DOHH2 (cell line): ENCODE measurements around the gene ADI1.

Source experiments
- H3F3A ChIP-seq: fragments of 200-600 bp; sonication (generic), shearing (Covaris generic); 2 replicates; pipeline ENCODE4 v1.6.0; 2016; ENCODE audit warnings: antibody characterized with exemption, mild to moderate bottlenecking; ENCODE audit not compliant: control insufficient read depth, insufficient read depth
- H3K27ac ChIP-seq: fragments of 200-600 bp; sonication (generic); 2 replicates; pipeline ENCODE4 v1.5.1; 2014; ENCODE audit warnings: low read depth, mild to moderate bottlenecking, low read length, moderate library complexity
- H3K27me3 ChIP-seq: fragments of 200-600 bp; sonication (generic); 2 replicates; pipeline ENCODE4 v1.6.1; 2014; ENCODE audit warnings: mild to moderate bottlenecking, low read length, mixed read lengths; ENCODE audit not compliant: control insufficient read depth
- H3K36me3 ChIP-seq: fragments of 200-600 bp; sonication (generic); 2 replicates; pipeline ENCODE4 v1.6.1; 2014; ENCODE audit warnings: mild to moderate bottlenecking, low read length, moderate library complexity, mixed read lengths; ENCODE audit not compliant: control insufficient read depth
- H3K4me1 ChIP-seq: fragments of 200-600 bp; sonication (generic); 2 replicates; pipeline ENCODE4 v1.6.1; 2014; ENCODE audit warnings: mild to moderate bottlenecking, low read length, mixed read lengths; ENCODE audit not compliant: control insufficient read depth
- H3K4me2 ChIP-seq: fragments of 200-600 bp; sonication (generic); 2 replicates; pipeline ENCODE4 v1.6.0; 2014; ENCODE audit warnings: mild to moderate bottlenecking, low read length, moderate library complexity
- H3K4me3 ChIP-seq: fragments of 200-600 bp; sonication (generic); 2 replicates; pipeline ENCODE4 v1.5.1; 2014; ENCODE audit warnings: mild to moderate bottlenecking, low read length, mixed read lengths
- H3K79me2 ChIP-seq: fragments of 200-600 bp; sonication (generic); 2 replicates; pipeline ENCODE4 v1.6.1; 2014; ENCODE audit warnings: mild to moderate bottlenecking, low read length, mixed read lengths; ENCODE audit not compliant: control insufficient read depth
- H3K9me2 ChIP-seq: fragments of 200-600 bp; sonication (generic); replicated peaks from 2 replicates; pipeline ENCODE4 v1.6.1; 2014; ENCODE audit warnings: mild to moderate bottlenecking, low read length, mixed read lengths; ENCODE audit not compliant: control insufficient read depth
- H3K9me3 ChIP-seq: fragments of 200-600 bp; sonication (generic); 2 replicates; pipeline ENCODE4 v1.6.1; 2014; ENCODE audit warnings: antibody characterized with exemption, low read length, mixed read lengths; ENCODE audit not compliant: control insufficient read depth, insufficient read depth
- H4K20me1 ChIP-seq: fragments of 200-600 bp; sonication (generic); 2 replicates; pipeline ENCODE4 v1.6.0; 2014; ENCODE audit warnings: low read depth, mild to moderate bottlenecking, antibody characterized with exemption, low read length, moderate library complexity; ENCODE audit not compliant: control insufficient read depth, insufficient read depth
- EZH2phosphoT487 ChIP-seq: fragments of 200-600 bp; sonication (generic); IDR thresholded peaks from 2 replicates; pipeline ENCODE4 v1.6.1; 2017; ENCODE audit warnings: borderline replicate concordance, mild to moderate bottlenecking, antibody characterized with exemption, low read length, moderate library complexity, mixed read lengths
- TF ChIP-seq, protein P1 (sequence below): fragments of 200-600 bp; sonication (generic); IDR thresholded peaks from one replicate; pipeline ENCODE4 v1.5.1; 2014; ENCODE audit warnings: antibody characterized with exemption, mild to moderate bottlenecking, low read depth, low read length; ENCODE audit not compliant: poor library complexity, severe bottlenecking

ADI1 gene

DNA sequence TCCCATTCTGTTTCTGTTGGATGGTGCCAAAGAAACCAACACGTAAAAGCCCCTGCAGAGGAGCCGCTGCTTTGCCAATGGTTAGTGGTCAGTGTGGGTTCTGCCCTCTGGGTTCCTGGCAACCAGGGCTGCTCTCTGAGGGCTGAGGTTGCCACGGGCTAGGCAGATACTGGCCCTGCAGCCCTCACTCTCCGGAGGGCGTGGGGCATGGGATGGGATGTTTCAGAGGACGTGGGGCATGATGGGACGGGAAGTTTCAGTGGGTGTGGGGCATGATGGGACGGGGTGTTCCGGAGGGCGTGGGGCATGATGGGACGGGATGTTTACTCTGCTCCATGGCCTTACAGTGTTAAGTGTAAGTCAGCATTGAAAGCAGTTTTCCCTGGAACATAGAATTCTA lies 34.2 kb downstream of the ADI1 start:
- Histone ChIP-seq H3K4me1 (peaks cover 14% of the 10 kb centered on the region), H3K79me2 (no peaks in the 10 kb centered on the region), H3K36me3 (no peaks in the 10 kb centered on the region), H3K27me3 (no peaks in the 10 kb centered on the region), H3K9me3 (no peaks in the 10 kb centered on the region), H3K9me2 (no peaks in the 10 kb centered on the region), H3K27ac (no peak overlapping the region), H4K20me1 (no peaks in the 10 kb centered on the region), H3F3A (peaks cover 1% of the 10 kb centered on the region; the same call in 1 of the 2 replicates), H3K4me3 (no peak overlapping the region), H3K4me2 (no peak overlapping the region)
- no peak for TF ChIP-seq EZH2phosphoT487
- TF ChIP-seq, protein P1, sequence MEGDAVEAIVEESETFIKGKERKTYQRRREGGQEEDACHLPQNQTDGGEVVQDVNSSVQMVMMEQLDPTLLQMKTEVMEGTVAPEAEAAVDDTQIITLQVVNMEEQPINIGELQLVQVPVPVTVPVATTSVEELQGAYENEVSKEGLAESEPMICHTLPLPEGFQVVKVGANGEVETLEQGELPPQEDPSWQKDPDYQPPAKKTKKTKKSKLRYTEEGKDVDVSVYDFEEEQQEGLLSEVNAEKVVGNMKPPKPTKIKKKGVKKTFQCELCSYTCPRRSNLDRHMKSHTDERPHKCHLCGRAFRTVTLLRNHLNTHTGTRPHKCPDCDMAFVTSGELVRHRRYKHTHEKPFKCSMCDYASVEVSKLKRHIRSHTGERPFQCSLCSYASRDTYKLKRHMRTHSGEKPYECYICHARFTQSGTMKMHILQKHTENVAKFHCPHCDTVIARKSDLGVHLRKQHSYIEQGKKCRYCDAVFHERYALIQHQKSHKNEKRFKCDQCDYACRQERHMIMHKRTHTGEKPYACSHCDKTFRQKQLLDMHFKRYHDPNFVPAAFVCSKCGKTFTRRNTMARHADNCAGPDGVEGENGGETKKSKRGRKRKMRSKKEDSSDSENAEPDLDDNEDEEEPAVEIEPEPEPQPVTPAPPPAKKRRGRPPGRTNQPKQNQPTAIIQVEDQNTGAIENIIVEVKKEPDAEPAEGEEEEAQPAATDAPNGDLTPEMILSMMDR: no peak

DNA sequence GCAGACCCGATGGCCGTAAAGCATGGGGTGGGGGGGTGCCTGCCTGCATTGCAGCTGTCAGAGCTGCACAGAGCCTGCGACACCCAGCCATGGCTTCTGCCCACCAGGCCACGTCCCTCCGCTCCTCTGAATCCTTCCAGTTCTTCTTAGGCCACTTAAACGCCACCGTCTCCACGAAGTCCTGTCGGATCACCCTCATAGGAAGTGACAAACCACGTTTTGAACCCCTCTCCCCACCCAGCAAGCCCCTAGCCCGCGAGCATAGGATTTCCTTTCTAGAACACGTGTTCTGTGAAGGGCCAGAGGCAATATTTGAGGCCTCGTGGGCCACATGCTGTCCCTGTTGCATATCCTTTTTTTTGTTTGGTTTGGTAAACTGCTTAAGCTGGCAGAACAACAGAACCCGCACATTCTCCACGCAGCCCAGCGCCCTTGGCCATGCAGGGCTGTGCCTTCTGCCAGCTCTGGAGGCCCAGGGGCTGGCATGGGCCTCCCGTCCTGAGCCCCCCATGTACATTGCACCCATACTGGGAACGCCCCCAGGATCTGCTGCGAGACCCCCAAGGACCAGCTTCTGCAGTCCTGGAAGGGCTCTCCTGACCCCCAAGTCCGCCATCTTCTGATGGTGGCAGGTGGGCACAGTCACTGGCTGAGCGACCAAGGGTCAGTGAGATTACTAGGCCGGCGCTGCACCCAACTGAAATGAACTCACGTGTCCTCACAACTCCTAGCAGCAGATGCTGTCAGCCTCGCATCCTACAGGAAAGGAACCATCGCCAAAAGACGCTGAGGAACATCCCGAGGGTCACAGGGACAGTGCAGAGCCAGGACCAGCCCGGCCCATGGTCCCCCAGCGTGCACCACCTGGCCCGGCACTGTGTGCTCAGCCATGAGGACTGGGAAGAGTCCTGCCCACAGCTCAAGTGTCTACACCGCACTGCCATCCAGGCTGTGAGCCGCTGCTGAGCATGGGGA lies 35.1 kb downstream of the ADI1 start:
- Histone ChIP-seq H3K27me3 (no peaks in the 10 kb centered on the region), H3K4me1 (peaks cover 23% of the 10 kb centered on the region), H3F3A (peaks cover 4% of the 10 kb centered on the region; the same call in 1 of the 2 replicates), H3K9me2 (no peaks in the 10 kb centered on the region), H3K36me3 (peaks cover 9% of the 10 kb centered on the region), H3K79me2 (no peaks in the 10 kb centered on the region), H3K4me3 (no peak overlapping the region), H3K4me2 (no peak overlapping the region), H4K20me1 (no peaks in the 10 kb centered on the region), H3K9me3 (no peaks in the 10 kb centered on the region), H3K27ac (no peak overlapping the region)
- no peak for TF ChIP-seq EZH2phosphoT487
- TF ChIP-seq, protein P1: no peak

DNA sequence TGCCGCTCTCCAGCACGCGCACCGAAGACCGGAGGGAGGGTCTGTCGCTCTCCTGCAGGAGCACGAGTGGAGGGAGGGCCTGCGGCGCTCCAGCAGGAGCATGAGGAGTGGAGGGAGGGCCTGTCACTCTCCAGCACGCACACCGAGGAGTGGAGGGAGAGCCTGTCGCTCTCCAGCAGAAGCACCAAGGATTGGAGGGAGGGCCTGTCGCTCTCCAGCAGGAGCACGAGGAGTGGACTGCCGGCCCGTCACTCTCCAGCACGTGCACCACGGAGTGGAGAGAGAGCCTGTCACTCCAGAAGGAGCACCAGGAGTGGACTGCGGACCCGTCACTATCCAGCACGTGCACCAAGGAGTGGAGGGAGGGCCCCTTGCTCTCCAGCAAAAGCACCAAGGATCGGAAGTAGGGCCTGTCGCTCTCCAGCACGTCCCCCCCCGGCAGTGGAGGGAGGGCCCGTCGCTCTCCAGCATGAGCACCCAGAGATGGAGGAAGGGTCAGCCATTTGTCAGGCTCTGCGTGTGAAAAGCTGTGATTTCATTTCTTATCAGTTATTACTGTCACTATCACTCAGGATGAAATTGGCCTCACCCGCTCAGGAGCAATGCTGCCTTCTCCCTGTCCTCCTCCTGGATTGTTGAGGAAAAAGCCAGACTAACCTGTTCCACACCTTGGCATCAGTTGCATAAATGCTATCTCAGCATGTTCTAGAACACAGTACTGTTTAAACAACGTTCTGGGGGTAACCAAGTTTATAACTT lies 35.9 kb downstream of the ADI1 start:
- no peak overlapping the region for H3K4me2 ChIP-seq
- no peak for TF ChIP-seq EZH2phosphoT487
- TF ChIP-seq, protein P1: no peak
- H3K4me3 ChIP-seq: no peak overlapping the region
- H3K27ac ChIP-seq: no peak overlapping the region
- H3K79me2 ChIP-seq: no peaks in the 10 kb centered on the region
- peaks cover 4% of the 10 kb centered on the region; the same call in 1 of the 2 replicates for H3F3A ChIP-seq
- H3K4me1 ChIP-seq: peaks cover 17% of the 10 kb centered on the region
- peaks cover 15% of the 10 kb centered on the region for H3K36me3 ChIP-seq
- no peaks in the 10 kb centered on the region for H4K20me1 ChIP-seq
- H3K9me3 ChIP-seq: no peaks in the 10 kb centered on the region
- H3K27me3 ChIP-seq: no peaks in the 10 kb centered on the region
- no peaks in the 10 kb centered on the region for H3K9me2 ChIP-seq
